Gastrocnemius medialis (tissue), 4 donors: ENCODE results near the gene PARP6.

Source experiments
- POLR2A ChIP-seq, 2 donors: fragments of 450-650 bp; IDR thresholded peaks; one replicate each; pipeline ENCODE4 v1.6.1; 2017; ENCODE audit warnings: antibody characterized with exemption in 2 of 2, mild to moderate bottlenecking in 2 of 2, moderate library complexity in 2 of 2
- TF ChIP-seq, protein P1 (sequence below), 5 experiments: fragments of 450-650 bp in 3 of 5; fragments of 200-600 bp in 2 of 5; sonication (generic) in 2 of 5; IDR thresholded peaks in 4 of 5; conservative IDR thresholded peaks in 1 of 5; 1 replicate in 4 of 5; 2 replicates in 1 of 5; pipeline ENCODE4 v1.5.1; 2016 to 2019; ENCODE audit warnings: antibody characterized with exemption in 5 of 5, mild to moderate bottlenecking in 3 of 5, moderate library complexity in 3 of 5

DNA sequence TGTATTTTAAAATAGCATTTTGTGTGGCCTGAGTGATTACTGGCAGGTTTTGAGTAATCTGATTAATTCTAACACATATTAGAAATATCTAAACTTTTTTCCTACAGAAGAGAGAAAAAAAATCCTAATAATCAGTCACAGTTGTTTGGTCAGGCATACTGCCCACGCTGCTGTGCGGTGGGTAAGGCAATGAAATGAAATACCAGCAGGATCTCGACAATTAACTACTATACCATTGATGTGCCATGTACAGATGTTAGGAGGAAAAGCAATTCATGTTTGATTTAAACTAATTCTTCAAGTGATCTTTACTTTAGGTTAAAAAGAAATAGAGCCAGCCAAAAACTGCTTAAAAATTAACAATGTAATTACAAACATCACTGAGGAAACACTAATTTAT lies 79.9 kb downstream of the PARP6 start:
- TF ChIP-seq, protein P1, sequence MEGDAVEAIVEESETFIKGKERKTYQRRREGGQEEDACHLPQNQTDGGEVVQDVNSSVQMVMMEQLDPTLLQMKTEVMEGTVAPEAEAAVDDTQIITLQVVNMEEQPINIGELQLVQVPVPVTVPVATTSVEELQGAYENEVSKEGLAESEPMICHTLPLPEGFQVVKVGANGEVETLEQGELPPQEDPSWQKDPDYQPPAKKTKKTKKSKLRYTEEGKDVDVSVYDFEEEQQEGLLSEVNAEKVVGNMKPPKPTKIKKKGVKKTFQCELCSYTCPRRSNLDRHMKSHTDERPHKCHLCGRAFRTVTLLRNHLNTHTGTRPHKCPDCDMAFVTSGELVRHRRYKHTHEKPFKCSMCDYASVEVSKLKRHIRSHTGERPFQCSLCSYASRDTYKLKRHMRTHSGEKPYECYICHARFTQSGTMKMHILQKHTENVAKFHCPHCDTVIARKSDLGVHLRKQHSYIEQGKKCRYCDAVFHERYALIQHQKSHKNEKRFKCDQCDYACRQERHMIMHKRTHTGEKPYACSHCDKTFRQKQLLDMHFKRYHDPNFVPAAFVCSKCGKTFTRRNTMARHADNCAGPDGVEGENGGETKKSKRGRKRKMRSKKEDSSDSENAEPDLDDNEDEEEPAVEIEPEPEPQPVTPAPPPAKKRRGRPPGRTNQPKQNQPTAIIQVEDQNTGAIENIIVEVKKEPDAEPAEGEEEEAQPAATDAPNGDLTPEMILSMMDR (IDR thresholded peaks at IDR 0.05 in 4 of 5, conservative IDR thresholded peaks at IDR 0.05 in 1 of 5), result no peak
- no peak for TF ChIP-seq POLR2A (IDR thresholded peaks at IDR 0.05)
